ENCODE measurements around the gene PEX11G. TPM values are rescaled to one million over a fixed set of nuclear protein-coding genes. Genes with fewer than 3 reads are reported as not detected.

The PEX11G gene
- total RNA-seq, 1 experiment from 2014 or later, result 0.47 TPM

GRCh38 chr19:7526059-7526929 lies 37.5 kb upstream of the PEX11G start:
- no peak for DNase-seq (ENCODE audit: low read depth in 1 of 2, low spot score in 2 of 2)

GRCh38 chr19:7524992-7525739 lies 36.3 kb upstream of the PEX11G start:
- DNase-seq (ENCODE audit: low read depth in 1 of 2, low spot score in 2 of 2), result no peak
- Histone ChIP-seq H3K4me3 (no peak overlapping the region), H3K9me3 (replicated peaks) (no peaks in the 10 kb centered on the region), H3K27me3 (replicated peaks) (no peaks in the 10 kb centered on the region), H3K36me3 (peaks cover 9% of the 10 kb centered on the region), H3K27ac (no peak overlapping the region), H3K4me1 (replicated peaks) (peaks cover 14% of the 10 kb centered on the region)

More at GRCh38 chr19:7526059-7526929, 37.5 kb upstream of the PEX11G start:
- peaks cover 14% of the 10 kb centered on the region for H3K4me1 ChIP-seq (replicated peaks)
- no peak overlapping the region for H3K27ac ChIP-seq
- peaks cover 9% of the 10 kb centered on the region for H3K36me3 ChIP-seq
- H3K27me3 ChIP-seq (replicated peaks), result no peaks in the 10 kb centered on the region
- no peaks in the 10 kb centered on the region for H3K9me3 ChIP-seq (replicated peaks)
- no peak overlapping the region for H3K4me3 ChIP-seq

- Histone ChIP-seq H3K4me1 (replicated peaks) (peaks cover 14% of the 10 kb centered on the region), H3K4me3 (no peak overlapping the region), H3K36me3 (peaks cover 5% of the 10 kb centered on the region), H3K27me3 (replicated peaks) (no peaks in the 10 kb centered on the region), H3K9me3 (replicated peaks) (no peaks in the 10 kb centered on the region), H3K27ac (no peak overlapping the region)
- no peak for DNase-seq (ENCODE audit: low read depth in 1 of 2, low spot score in 2 of 2)
Measured at GRCh38 chr19:7524523-7524922, 35.7 kb upstream of the PEX11G start.

- Histone ChIP-seq H3K36me3 (peaks cover 5% of the 10 kb centered on the region), H3K27ac (no peak overlapping the region), H3K9me3 (replicated peaks) (no peaks in the 10 kb centered on the region), H3K4me1 (replicated peaks) (peaks cover 14% of the 10 kb centered on the region), H3K4me3 (peak overlapping the region; percentile 69), H3K27me3 (replicated peaks) (no peaks in the 10 kb centered on the region)
- DNase-seq (ENCODE audit: low read depth in 1 of 2, low spot score in 2 of 2), result no peak
Measured at GRCh38 chr19:7522923-7523667, 34.3 kb upstream of the PEX11G start.

- no peak within 1 kb of the TSS for H3K27ac ChIP-seq
- H3K9me3 ChIP-seq (replicated peaks), result no peaks in the 10 kb centered on the region
- peak within 1 kb of the TSS; percentile 69 for H3K4me3 ChIP-seq
- H3K4me1 ChIP-seq (replicated peaks), result peaks cover 14% of the 10 kb centered on the region
- H3K27me3 ChIP-seq (replicated peaks), result no peaks in the 10 kb centered on the region
- peak; percentile 90 to 98 for DNase-seq (ENCODE audit: low read depth in 1 of 2, low spot score in 2 of 2)
- peaks cover 5% of the 10 kb centered on the region for H3K36me3 ChIP-seq
Measured at GRCh38 chr19:7522072-7522922, 33.5 kb upstream of the PEX11G start, which contains the start of gene MCOLN1. Gene MCOLN1, plus strand, starts transcription at chr19:7522624. Its CDS starts 127 bp downstream, at chr19:7522751.

- no peak for DNase-seq (ENCODE audit: low read depth in 1 of 2, low spot score in 2 of 2)
Measured at GRCh38 chr19:7521551-7522071, 32.8 kb upstream of the PEX11G start.

GRCh38 chr19:7520131-7521051 lies 31.6 kb upstream of the PEX11G start:
- no peaks in the 10 kb centered on the region; the same call in none of the 2 replicates for H3K36me3 ChIP-seq
- no peak for DNase-seq (ENCODE audit: low read depth in 1 of 2, low spot score in 2 of 2)
- no peaks in the 10 kb centered on the region for H3K9me3 ChIP-seq (replicated peaks)
- no peak overlapping the region for H3K27ac ChIP-seq
- peaks cover 27% of the 10 kb centered on the region for H3K4me1 ChIP-seq (replicated peaks)
- H3K4me3 ChIP-seq, result no peak overlapping the region
- no peaks in the 10 kb centered on the region for H3K27me3 ChIP-seq (replicated peaks)

More at GRCh38 chr19:7521551-7522071, 32.8 kb upstream of the PEX11G start:
- H3K27ac ChIP-seq, result no peak overlapping the region
- peaks cover 5% of the 10 kb centered on the region for H3K36me3 ChIP-seq
- no peaks in the 10 kb centered on the region for H3K27me3 ChIP-seq (replicated peaks)
- no peaks in the 10 kb centered on the region for H3K9me3 ChIP-seq (replicated peaks)
- no peak overlapping the region for H3K4me3 ChIP-seq
- H3K4me1 ChIP-seq (replicated peaks), result peaks cover 19% of the 10 kb centered on the region

GRCh38 chr19:7519361-7520130 lies 30.7 kb upstream of the PEX11G start:
- Histone ChIP-seq H3K4me1 (replicated peaks) (peaks cover 35% of the 10 kb centered on the region), H3K27ac (no peak overlapping the region), H3K9me3 (replicated peaks) (no peaks in the 10 kb centered on the region), H3K4me3 (no peak overlapping the region), H3K27me3 (replicated peaks) (no peaks in the 10 kb centered on the region), H3K36me3 (no peaks in the 10 kb centered on the region; the same call in 1 of the 2 replicates)
- no peak for DNase-seq (ENCODE audit: low read depth in 1 of 2, low spot score in 2 of 2)

- no peak for DNase-seq (ENCODE audit: low read depth in 1 of 2, low spot score in 2 of 2)
- no peaks in the 10 kb centered on the region for H3K9me3 ChIP-seq (replicated peaks)
- H3K27ac ChIP-seq, result no peak overlapping the region
Measured at GRCh38 chr19:7516878-7517277, 28.0 kb upstream of the PEX11G start.

GRCh38 chr19:7516333-7516732 lies 27.5 kb upstream of the PEX11G start:
- no peak for DNase-seq (ENCODE audit: low read depth in 1 of 2, low spot score in 2 of 2)
- peak overlapping the region; percentile 50 for H3K4me3 ChIP-seq
- H3K4me1 ChIP-seq (replicated peaks), result peaks cover 27% of the 10 kb centered on the region
- no peaks in the 10 kb centered on the region for H3K27me3 ChIP-seq (replicated peaks)
- no peaks in the 10 kb centered on the region; the same call in 1 of the 2 replicates for H3K36me3 ChIP-seq
- H3K27ac ChIP-seq, result 0 out of 2 replicates have a peak overlapping the region, but pooled peaks have one; percentile 15
- H3K9me3 ChIP-seq (replicated peaks), result no peaks in the 10 kb centered on the region

More at GRCh38 chr19:7516878-7517277, 28.0 kb upstream of the PEX11G start:
- Histone ChIP-seq H3K4me1 (replicated peaks) (peaks cover 28% of the 10 kb centered on the region), H3K36me3 (no peaks in the 10 kb centered on the region; the same call in 1 of the 2 replicates), H3K4me3 (peak overlapping the region; percentile 50), H3K27me3 (replicated peaks) (no peaks in the 10 kb centered on the region)

GRCh38 chr19:7515645-7516151 lies 26.9 kb upstream of the PEX11G start, which contains the start of gene ZNF358:
Gene ZNF358, plus strand, starts transcription at chr19:7516103. Its CDS starts 3,140 bp downstream, at chr19:7519243.
- H3K27me3 ChIP-seq (replicated peaks), result no peaks in the 10 kb centered on the region
- H3K27ac ChIP-seq, result peak within 1 kb of the TSS; percentile 19
- H3K36me3 ChIP-seq, result no peaks in the 10 kb centered on the region; the same call in 1 of the 2 replicates
- peak; percentile 58 to 84 for DNase-seq (ENCODE audit: low read depth in 1 of 2, low spot score in 2 of 2)
- H3K4me1 ChIP-seq (replicated peaks), result peaks cover 27% of the 10 kb centered on the region
- H3K4me3 ChIP-seq, result peak within 1 kb of the TSS; percentile 50
- no peaks in the 10 kb centered on the region for H3K9me3 ChIP-seq (replicated peaks)

Data from SJSA1 (cell line).